Measurements from ENCODE around the gene SLC22A12. TPM values are rescaled to one million over a fixed set of nuclear protein-coding genes. Genes with fewer than 3 reads are reported as not detected.

The SLC22A12 gene
- total RNA-seq, 1 donor from 2014 or later = not detected

- no peak for TF ChIP-seq CTCF (IDR thresholded peaks at IDR 0.05)
- no peak for DNase-seq (ENCODE audit: extremely low spot score, unreplicated experiment)
- no peaks in the 10 kb centered on the region for H3K36me3 Mint-ChIP-seq (ENCODE audit: unreplicated experiment)
- no peak overlapping the region for H3K4me3 Mint-ChIP-seq (ENCODE audit: unreplicated experiment)
- no peaks in the 10 kb centered on the region for H3K4me1 Mint-ChIP-seq (ENCODE audit: unreplicated experiment)
- no peaks in the 10 kb centered on the region for H3K9me3 Mint-ChIP-seq (ENCODE audit: unreplicated experiment)
- peaks cover 13% of the 10 kb centered on the region for H3K27me3 Mint-ChIP-seq (ENCODE audit: unreplicated experiment)
- H3K27ac Mint-ChIP-seq (ENCODE audit: unreplicated experiment) = no peak overlapping the region
These were observed 14.2 kb downstream of the SLC22A12 start for GRCh38 chr11:64605244-64605560.

- Mint-ChIP-seq H3K27me3 (ENCODE audit: unreplicated experiment) (peaks cover 13% of the 10 kb centered on the region), H3K4me1 (ENCODE audit: unreplicated experiment) (no peaks in the 10 kb centered on the region), H3K9me3 (ENCODE audit: unreplicated experiment) (no peaks in the 10 kb centered on the region), H3K4me3 (ENCODE audit: unreplicated experiment) (no peak overlapping the region), H3K27ac (ENCODE audit: unreplicated experiment) (no peak overlapping the region), H3K36me3 (ENCODE audit: unreplicated experiment) (no peaks in the 10 kb centered on the region)
- no peak for TF ChIP-seq CTCF (IDR thresholded peaks at IDR 0.05)
- DNase-seq (ENCODE audit: extremely low spot score, unreplicated experiment) = no peak
These were observed 14.9 kb downstream of the SLC22A12 start for GRCh38 chr11:64605656-64606585.

DNA sequence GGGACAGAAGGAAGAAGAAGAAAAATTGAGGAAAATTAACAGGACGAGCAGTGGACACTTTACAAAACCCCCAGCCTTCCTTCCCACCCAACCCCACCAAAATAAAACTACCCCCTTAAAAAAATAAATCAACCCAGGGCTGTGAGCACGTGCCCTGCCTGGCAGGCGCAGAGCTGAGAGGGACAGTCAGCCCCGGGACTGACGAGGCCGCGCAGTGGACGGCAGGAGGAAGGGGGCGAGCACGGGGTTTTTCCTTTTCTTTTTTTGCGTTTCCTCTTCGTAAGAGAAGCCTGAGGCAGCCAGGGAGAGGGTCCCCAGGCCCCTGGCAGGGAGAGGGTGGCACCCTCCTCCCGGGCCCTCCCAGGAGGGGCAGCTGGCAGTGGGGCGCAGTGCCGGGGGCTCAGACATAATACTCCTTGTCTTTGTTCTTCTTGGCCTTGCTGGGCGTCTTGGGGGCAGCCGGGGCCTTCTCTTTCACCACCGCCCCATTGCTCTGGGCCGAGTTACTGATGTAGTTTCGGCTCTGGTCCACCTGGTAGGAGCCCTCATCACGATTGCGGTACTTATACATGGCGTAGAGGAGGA, 15.9 kb downstream of the SLC22A12 start:
- TF ChIP-seq CTCF (IDR thresholded peaks at IDR 0.05) = no peak
- Mint-ChIP-seq H3K27me3 (ENCODE audit: unreplicated experiment) (peaks cover 13% of the 10 kb centered on the region), H3K36me3 (ENCODE audit: unreplicated experiment) (no peaks in the 10 kb centered on the region), H3K4me3 (ENCODE audit: unreplicated experiment) (no peak overlapping the region), H3K9me3 (ENCODE audit: unreplicated experiment) (no peaks in the 10 kb centered on the region), H3K27ac (ENCODE audit: unreplicated experiment) (no peak overlapping the region), H3K4me1 (ENCODE audit: unreplicated experiment) (no peaks in the 10 kb centered on the region)
- no peak for DNase-seq (ENCODE audit: extremely low spot score, unreplicated experiment)

GRCh38 chr11:64607381-64607985, 16.5 kb downstream of the SLC22A12 start:
- Mint-ChIP-seq H3K4me3 (ENCODE audit: unreplicated experiment) (no peak overlapping the region), H3K27ac (ENCODE audit: unreplicated experiment) (no peak overlapping the region), H3K36me3 (ENCODE audit: unreplicated experiment) (no peaks in the 10 kb centered on the region), H3K4me1 (ENCODE audit: unreplicated experiment) (no peaks in the 10 kb centered on the region), H3K27me3 (ENCODE audit: unreplicated experiment) (peaks cover 13% of the 10 kb centered on the region), H3K9me3 (ENCODE audit: unreplicated experiment) (no peaks in the 10 kb centered on the region)
- no peak for DNase-seq (ENCODE audit: extremely low spot score, unreplicated experiment)
- no peak for TF ChIP-seq CTCF (IDR thresholded peaks at IDR 0.05)

DNA sequence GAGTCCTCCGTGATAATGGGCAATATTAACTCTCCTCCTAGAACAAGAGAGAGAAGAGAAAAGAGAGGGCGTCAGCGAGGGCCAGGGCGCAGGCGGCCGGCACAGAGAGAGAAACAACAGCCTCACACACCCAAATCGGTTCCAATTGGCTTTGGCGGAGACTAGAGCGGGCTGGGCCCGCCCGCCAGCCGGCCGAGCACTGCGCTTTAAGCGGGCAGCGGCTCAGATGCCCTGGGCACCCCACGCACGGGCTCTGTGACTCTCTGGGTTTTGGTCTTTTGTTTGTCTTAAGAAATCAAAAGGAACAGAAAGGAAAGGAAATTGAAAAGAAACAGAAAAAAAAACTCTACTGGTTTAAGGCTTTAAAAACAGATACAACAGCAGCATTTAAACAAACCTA, 17.0 kb downstream of the SLC22A12 start:
- Mint-ChIP-seq H3K4me1 (ENCODE audit: unreplicated experiment) (no peaks in the 10 kb centered on the region), H3K27me3 (ENCODE audit: unreplicated experiment) (peaks cover 13% of the 10 kb centered on the region), H3K36me3 (ENCODE audit: unreplicated experiment) (no peaks in the 10 kb centered on the region), H3K4me3 (ENCODE audit: unreplicated experiment) (no peak overlapping the region), H3K27ac (ENCODE audit: unreplicated experiment) (no peak overlapping the region), H3K9me3 (ENCODE audit: unreplicated experiment) (no peaks in the 10 kb centered on the region)
- no peak for DNase-seq (ENCODE audit: extremely low spot score, unreplicated experiment)
- no peak for TF ChIP-seq CTCF (IDR thresholded peaks at IDR 0.05)
